Breast epithelium (tissue), 3 donors: ENCODE data around the gene EVA1B.

Source experiments
- POLR2A ChIP-seq: fragments of 450-650 bp; IDR thresholded peaks from one replicate; pipeline ENCODE4 v1.6.1; 2016; ENCODE audit warnings: antibody characterized with exemption, mild to moderate bottlenecking, moderate library complexity
- TF ChIP-seq, protein P1 (sequence below), 3 donors: fragments of 450-650 bp; IDR thresholded peaks; one replicate each; pipeline ENCODE4 v1.5.1; 2016 to 2017; ENCODE audit warnings: antibody characterized with exemption in 3 of 3, mild to moderate bottlenecking in 3 of 3, moderate library complexity in 3 of 3

DNA sequence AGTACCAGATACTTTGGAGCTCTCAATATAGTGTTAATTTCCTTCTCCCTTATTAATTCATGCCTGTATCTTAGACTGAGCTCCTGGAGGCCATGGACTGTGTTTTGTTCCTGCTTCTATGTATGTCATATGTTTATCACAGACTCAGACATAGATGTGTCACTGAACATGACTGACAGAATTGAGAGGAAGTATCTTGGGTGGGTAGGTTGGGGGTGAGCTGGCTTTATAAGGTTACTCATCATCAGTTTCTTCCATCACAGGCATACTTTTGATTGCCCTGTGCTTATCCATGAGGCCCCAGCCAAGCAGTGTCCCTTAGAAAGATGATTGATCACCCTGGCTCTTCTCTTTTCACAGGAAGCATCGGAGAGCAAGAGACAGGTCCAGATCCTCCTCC is 22.9 kb downstream of the EVA1B start:
- TF ChIP-seq, protein P1, sequence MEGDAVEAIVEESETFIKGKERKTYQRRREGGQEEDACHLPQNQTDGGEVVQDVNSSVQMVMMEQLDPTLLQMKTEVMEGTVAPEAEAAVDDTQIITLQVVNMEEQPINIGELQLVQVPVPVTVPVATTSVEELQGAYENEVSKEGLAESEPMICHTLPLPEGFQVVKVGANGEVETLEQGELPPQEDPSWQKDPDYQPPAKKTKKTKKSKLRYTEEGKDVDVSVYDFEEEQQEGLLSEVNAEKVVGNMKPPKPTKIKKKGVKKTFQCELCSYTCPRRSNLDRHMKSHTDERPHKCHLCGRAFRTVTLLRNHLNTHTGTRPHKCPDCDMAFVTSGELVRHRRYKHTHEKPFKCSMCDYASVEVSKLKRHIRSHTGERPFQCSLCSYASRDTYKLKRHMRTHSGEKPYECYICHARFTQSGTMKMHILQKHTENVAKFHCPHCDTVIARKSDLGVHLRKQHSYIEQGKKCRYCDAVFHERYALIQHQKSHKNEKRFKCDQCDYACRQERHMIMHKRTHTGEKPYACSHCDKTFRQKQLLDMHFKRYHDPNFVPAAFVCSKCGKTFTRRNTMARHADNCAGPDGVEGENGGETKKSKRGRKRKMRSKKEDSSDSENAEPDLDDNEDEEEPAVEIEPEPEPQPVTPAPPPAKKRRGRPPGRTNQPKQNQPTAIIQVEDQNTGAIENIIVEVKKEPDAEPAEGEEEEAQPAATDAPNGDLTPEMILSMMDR (IDR thresholded peaks at IDR 0.05): no peak
- TF ChIP-seq POLR2A: no peak
